ENCODE measurements around the gene RASSF4. TPM values are rescaled to one million over a fixed set of nuclear protein-coding genes. Genes with fewer than 3 reads are reported as not detected.

The RASSF4 gene
- polyA plus RNA-seq, 1 donor (not counting 4 experiments of a cell fraction or from before 2014, with no cell fraction given): 0.20 TPM

GRCh38 chr10:44928462-44928861, 31.1 kb upstream of the RASSF4 start:
- Histone ChIP-seq H3K36me3 (ENCODE audit: control insufficient read depth in 2 of 2, extremely low read depth in 1 of 2, insufficient read depth in 2 of 2, low read length in 2 of 2) (no peaks in the 10 kb centered on the region), H3K9ac (ENCODE audit: control insufficient read depth, extremely low read depth, insufficient read depth, low read length) (no peak overlapping the region), H3K9me1 (ENCODE audit: control insufficient read depth, extremely low read depth, insufficient read depth, low read length) (no peaks in the 10 kb centered on the region), H3K9me3 (ENCODE audit: control insufficient read depth, low read depth, low read length) (no peaks in the 10 kb centered on the region), H3K4me3 (ENCODE audit: control insufficient read depth in 2 of 3, extremely low read depth in 1 of 3, insufficient read depth in 2 of 3, low read depth in 1 of 3, low read length in 3 of 3) (no peak overlapping the region), H4K20me1 (ENCODE audit: control insufficient read depth, extremely low read depth, insufficient read depth, low read length) (no peaks in the 10 kb centered on the region), H3K27ac (ENCODE audit: control insufficient read depth, insufficient read depth, low read length) (no peak overlapping the region), H3K4me2 (ENCODE audit: control insufficient read depth, extremely low read depth, insufficient read depth, low read depth, low read length) (no peak overlapping the region), H3K79me2 (ENCODE audit: control insufficient read depth, insufficient read depth, low read length) (no peaks in the 10 kb centered on the region), H2AFZ (ENCODE audit: control insufficient read depth, low read length) (no peak overlapping the region), H3K4me1 (ENCODE audit: control insufficient read depth, extremely low read depth, insufficient read depth, low read length) (no peaks in the 10 kb centered on the region), H3K27me3 (ENCODE audit: control insufficient read depth, extremely low read depth, insufficient read depth, low read length) (no peaks in the 10 kb centered on the region)
- TF ChIP-seq EZH2 (IDR thresholded peaks at IDR 0.05; ENCODE audit: low read length): no peak
- TF ChIP-seq CTCF (optimal IDR thresholded peaks at IDR 0.05 in 1 of 3, IDR thresholded peaks at IDR 0.05 in 1 of 3, conservative IDR thresholded peaks at IDR 0.05 in 1 of 3; ENCODE audit: extremely low read depth in 1 of 3, insufficient read depth in 2 of 3, low read length in 3 of 3): no peak
- dilution Hi-C loops (cut with MboI; ENCODE audit: extremely low pct_ligation_motif_present, low sequenced_read_pairs): no loop called here
- no peak for FAIRE-seq
- no peak for DNase-seq (ENCODE audit: low read depth, low spot score)

GRCh38 chr10:44929356-44930255, 30.0 kb upstream of the RASSF4 start:
- Histone ChIP-seq H3K79me2 (ENCODE audit: control insufficient read depth, insufficient read depth, low read length) (no peaks in the 10 kb centered on the region), H3K4me3 (ENCODE audit: control insufficient read depth in 2 of 3, extremely low read depth in 1 of 3, insufficient read depth in 2 of 3, low read depth in 1 of 3, low read length in 3 of 3) (no peak overlapping the region), H3K4me1 (ENCODE audit: control insufficient read depth, extremely low read depth, insufficient read depth, low read length) (no peaks in the 10 kb centered on the region), H3K36me3 (ENCODE audit: control insufficient read depth in 2 of 2, extremely low read depth in 1 of 2, insufficient read depth in 2 of 2, low read length in 2 of 2) (no peaks in the 10 kb centered on the region), H4K20me1 (ENCODE audit: control insufficient read depth, extremely low read depth, insufficient read depth, low read length) (no peaks in the 10 kb centered on the region), H2AFZ (ENCODE audit: control insufficient read depth, low read length) (no peak overlapping the region), H3K27ac (ENCODE audit: control insufficient read depth, insufficient read depth, low read length) (no peak overlapping the region), H3K9me3 (ENCODE audit: control insufficient read depth, low read depth, low read length) (no peaks in the 10 kb centered on the region), H3K27me3 (ENCODE audit: control insufficient read depth, extremely low read depth, insufficient read depth, low read length) (no peaks in the 10 kb centered on the region), H3K9me1 (ENCODE audit: control insufficient read depth, extremely low read depth, insufficient read depth, low read length) (no peaks in the 10 kb centered on the region), H3K9ac (ENCODE audit: control insufficient read depth, extremely low read depth, insufficient read depth, low read length) (no peak overlapping the region), H3K4me2 (ENCODE audit: control insufficient read depth, extremely low read depth, insufficient read depth, low read depth, low read length) (no peak overlapping the region)
- DNase-seq (ENCODE audit: low read depth, low spot score): no peak
- no peak for TF ChIP-seq CTCF (optimal IDR thresholded peaks at IDR 0.05 in 1 of 3, IDR thresholded peaks at IDR 0.05 in 1 of 3, conservative IDR thresholded peaks at IDR 0.05 in 1 of 3; ENCODE audit: extremely low read depth in 1 of 3, insufficient read depth in 2 of 3, low read length in 3 of 3)
- TF ChIP-seq EZH2 (IDR thresholded peaks at IDR 0.05; ENCODE audit: low read length): no peak
- no peak for FAIRE-seq
- dilution Hi-C loops (cut with MboI; ENCODE audit: extremely low pct_ligation_motif_present, low sequenced_read_pairs): no loop called here
